H1 (cell line): ENCODE measurements around the gene RBP3. TPM values are rescaled to one million over a fixed set of nuclear protein-coding genes. Genes with fewer than 3 reads are reported as not detected.

Source experiments
- CTCF ChIA-PET: fragments of 300-600 bp; sonication (Branson Sonifier 250); formaldehyde crosslinking; loops from one replicate; lab custom pipeline; 2021; ENCODE audit not compliant: partially characterized antibody; lab: Charles Lee
- POLR2A ChIA-PET: fragments of 300-600 bp; sonication (Branson Sonifier 250); formaldehyde crosslinking; loops from one replicate; lab custom pipeline; 2021; ENCODE audit warnings: inconsistent platforms; ENCODE audit not compliant: partially characterized antibody; lab: Charles Lee
- DNase-seq, 2 experiments: peaks; one replicate each; pipeline versions ENCODE4 v3.0.0 to v3.0.0-alpha.2; 2010 to 2022; ENCODE audit warnings: low spot score in 2 of 2, low read depth in 1 of 2, mixed read lengths in 1 of 2
- FAIRE-seq: peaks from 2 replicates; lab custom pipeline; 2011; peaks lifted over from hg19 to GRCh38; lab: Jason Lieb, UNC
- H2AFZ ChIP-seq: 2 replicates; pipeline ENCODE4 v1.8.1; 2012; ENCODE audit warnings: low read length, inconsistent platforms
- H2AK5ac ChIP-seq: 2 replicates; pipeline ENCODE4 v1.6.1; 2013; ENCODE audit warnings: low read depth, low read length
- H2BK120ac ChIP-seq: replicated peaks from 2 replicates; pipeline ENCODE3; 2013; ENCODE audit warnings: low read depth, low read length, inconsistent platforms
- H2BK12ac ChIP-seq: 2 replicates; pipeline ENCODE4 v1.6.1; 2013; ENCODE audit warnings: low read depth, low read length
- H2BK15ac ChIP-seq: 2 replicates; pipeline ENCODE4 v1.6.1; 2013; ENCODE audit warnings: low read length
- H2BK20ac ChIP-seq: 2 replicates; pipeline ENCODE4 v1.6.1; 2013; ENCODE audit warnings: low read length
- H2BK5ac ChIP-seq: 2 replicates; pipeline ENCODE4 v1.6.1; 2013; ENCODE audit warnings: low read depth, low read length
- H3K14ac ChIP-seq: 2 replicates; pipeline ENCODE4 v1.6.1; 2013; ENCODE audit warnings: inconsistent platforms; ENCODE audit not compliant: insufficient read length
- H3K18ac ChIP-seq: 2 replicates; pipeline ENCODE4 v1.6.1; 2013; ENCODE audit warnings: low read length; ENCODE audit errors: extremely low read depth
- H3K23ac ChIP-seq: 2 replicates; pipeline ENCODE4 v1.6.1; 2013; ENCODE audit warnings: inconsistent platforms; ENCODE audit not compliant: insufficient read length
- H3K23me2 ChIP-seq: 2 replicates; pipeline ENCODE4 v1.6.1; 2013; ENCODE audit warnings: low read depth, low read length
- H3K27ac ChIP-seq: 2 replicates; pipeline ENCODE4 v1.6.1; 2011; ENCODE audit warnings: low read depth, low read length, inconsistent platforms
- H3K27me3 ChIP-seq, 4 experiments: replicated peaks in 1 of 4; 1 replicate in 1 of 4; 2 replicates in 3 of 4; pipeline versions ENCODE4 v1.6.1 to v1.8.1; 2011 to 2013; ENCODE audit warnings: low read length in 3 of 4, mild to moderate bottlenecking in 3 of 4, inconsistent platforms in 2 of 4, mixed read lengths in 2 of 4, moderate library complexity in 1 of 4; ENCODE audit not compliant: control insufficient read depth in 3 of 4, insufficient read depth in 3 of 4; ENCODE audit errors: extremely low read depth in 1 of 4
- H3K36me3 ChIP-seq, 4 experiments: 2 replicates each; pipeline versions ENCODE4 v1.6.1 to v1.8.1; 2011 to 2013; ENCODE audit warnings: mild to moderate bottlenecking in 4 of 4, low read length in 3 of 4, moderate library complexity in 2 of 4, control low read depth in 1 of 4, inconsistent platforms in 1 of 4; ENCODE audit not compliant: insufficient read depth in 4 of 4, control insufficient read depth in 2 of 4
- H3K4ac ChIP-seq: replicated peaks from 2 replicates; pipeline ENCODE3; 2013; ENCODE audit warnings: low read length, low read depth, mixed read lengths, inconsistent platforms; ENCODE audit not compliant: insufficient read length
- H3K4me1 ChIP-seq, 4 experiments: replicated peaks in 1 of 4; 1 replicate in 1 of 4; 2 replicates in 3 of 4; pipeline versions ENCODE4 v1.6.1 to v1.8.1; 2011 to 2013; ENCODE audit warnings: low read length in 3 of 4, inconsistent platforms in 2 of 4, mixed read lengths in 1 of 4; ENCODE audit not compliant: insufficient read depth in 4 of 4, control insufficient read depth in 3 of 4
- H3K4me2 ChIP-seq, 2 experiments: 2 replicates each; pipeline versions ENCODE4 v1.6.1 to v1.8.1; 2011 to 2013; ENCODE audit warnings: low read depth in 2 of 2, low read length in 2 of 2, control low read depth in 1 of 2, inconsistent platforms in 1 of 2, mild to moderate bottlenecking in 1 of 2; ENCODE audit not compliant: insufficient read depth in 1 of 2
- H3K4me3 ChIP-seq, 4 experiments: fragments of 200-600, 300-600 bp in 1 of 4; sonication (generic), shearing (Covaris generic), sonication (Bioruptor Twin) in 1 of 4; 2 replicates each; pipeline versions ENCODE4 v1.5.1 to v1.8.1; 2011 to 2016; ENCODE audit warnings: low read length in 4 of 4, low read depth in 3 of 4, control low read depth in 2 of 4, inconsistent platforms in 2 of 4, mild to moderate bottlenecking in 2 of 4, mixed read lengths in 1 of 4, moderate library complexity in 1 of 4; ENCODE audit not compliant: insufficient read depth in 2 of 4; ENCODE audit errors: extremely low read depth in 1 of 4
- H3K56ac ChIP-seq: replicated peaks from 2 replicates; pipeline ENCODE3; 2013; ENCODE audit warnings: low read depth, mild to moderate bottlenecking, mixed read lengths, low read length, inconsistent platforms; ENCODE audit not compliant: insufficient read length
- H3K79me1 ChIP-seq: 2 replicates; pipeline ENCODE4 v1.6.1; 2013; ENCODE audit warnings: low read depth, low read length, control low read depth
- H3K79me2 ChIP-seq, 2 experiments: 2 replicates each; pipeline versions ENCODE4 v1.6.1 to v1.8.1; 2012 to 2013; ENCODE audit warnings: low read length in 2 of 2, mild to moderate bottlenecking in 2 of 2, inconsistent platforms in 1 of 2; ENCODE audit not compliant: insufficient read depth in 2 of 2, control insufficient read depth in 1 of 2
- H3K9ac ChIP-seq, 4 experiments: replicated peaks in 1 of 4; 1 replicate in 1 of 4; 2 replicates in 3 of 4; pipeline versions ENCODE4 v1.6.1 to v1.8.1; 2011 to 2013; ENCODE audit warnings: low read depth in 3 of 4, low read length in 3 of 4, control low read depth in 2 of 4, mild to moderate bottlenecking in 2 of 4, moderate library complexity in 2 of 4, inconsistent platforms in 1 of 4; ENCODE audit errors: extremely low read depth in 1 of 4
- H3K9me3 ChIP-seq, 2 experiments: 2 replicates each; pipeline versions ENCODE4 v1.6.1 to v1.8.1; 2012 to 2013; ENCODE audit warnings: mild to moderate bottlenecking in 2 of 2, moderate library complexity in 2 of 2, control low read depth in 1 of 2, inconsistent platforms in 1 of 2, low read depth in 1 of 2, low read length in 1 of 2, mixed read lengths in 1 of 2; ENCODE audit not compliant: insufficient read depth in 2 of 2
- H4K20me1 ChIP-seq, 2 experiments: replicated peaks in 1 of 2; 2 replicates each; pipeline versions ENCODE3 to v1.8.1; 2011 to 2013; ENCODE audit warnings: inconsistent platforms in 2 of 2, low read length in 2 of 2, mild to moderate bottlenecking in 1 of 2; ENCODE audit not compliant: insufficient read depth in 2 of 2, control insufficient read depth in 1 of 2
- H4K5ac ChIP-seq: 2 replicates; pipeline ENCODE4 v1.6.1; 2013; ENCODE audit warnings: low read length, low read depth, mixed read lengths, inconsistent platforms; ENCODE audit not compliant: insufficient read length
- H4K8ac ChIP-seq: 2 replicates; pipeline ENCODE4 v1.8.0; 2013; ENCODE audit warnings: mild to moderate bottlenecking, moderate library complexity, low read length, inconsistent platforms; ENCODE audit not compliant: insufficient read depth; ENCODE audit errors: extremely low read depth
- H4K91ac ChIP-seq: replicated peaks from 2 replicates; pipeline ENCODE3; 2013; ENCODE audit warnings: low read length, mixed read lengths, inconsistent platforms; ENCODE audit not compliant: insufficient read length
- CBX5 ChIP-seq: fragments of 300-800, 300-1000 bp; sonication (generic); IDR thresholded peaks from 2 replicates; pipeline ENCODE4 v1.7.1; 2016; ENCODE audit warnings: antibody characterized with exemption, low read length, low read depth
- CHD1 ChIP-seq: IDR thresholded peaks from 2 replicates; pipeline ENCODE4 v1.6.1; 2012; ENCODE audit warnings: low read depth, low read length, improper control_type of control experiment
- EGR1 ChIP-seq: IDR thresholded peaks from 2 replicates; pipeline ENCODE4 v1.6.1; 2011; ENCODE audit warnings: low read depth, low read length, borderline replicate concordance
- PHF8 ChIP-seq: fragments of 200-600 bp; sonication (generic); conservative IDR thresholded peaks from 2 replicates; pipeline ENCODE4 v1.7.1; 2012; ENCODE audit warnings: low read depth, mild to moderate bottlenecking, inconsistent platforms, low read length, moderate library complexity
- SIRT6 ChIP-seq: IDR thresholded peaks from one replicate; pipeline ENCODE4 v1.7.1; 2012; ENCODE audit warnings: low read length, inconsistent platforms
- SRF ChIP-seq: IDR thresholded peaks from 2 replicates; pipeline ENCODE4 v1.6.1; 2011; ENCODE audit warnings: mild to moderate bottlenecking, low read depth, low read length, moderate library complexity
- TEAD4 ChIP-seq: IDR thresholded peaks from 2 replicates; pipeline ENCODE4 v1.6.1; 2012; ENCODE audit warnings: low read depth, low read length, inconsistent platforms, mixed read lengths
- ZNF274 ChIP-seq: IDR thresholded peaks from 2 replicates; pipeline ENCODE4 v1.7.0; 2012; ENCODE audit warnings: low read length, borderline replicate concordance; ENCODE audit errors: extremely low read depth
- WGBS, 2 experiments: shearing (Covaris generic) in 1 of 2; methylation state at CpG; one replicate each; pipeline versions ENCODE4 v1.1.6 to v1.1.7; 2013 to 2015; ENCODE audit warnings: low lambda C conversion rate in 2 of 2, mixed read lengths in 2 of 2, inconsistent platforms in 1 of 2, low coverage in 1 of 2, missing lambda C conversion rate in 1 of 2; ENCODE audit not compliant: insufficient replicate concordance in 2 of 2, insufficient coverage in 1 of 2, insufficient read length in 1 of 2; ENCODE audit errors: extremely low coverage in 1 of 2, missing lambda C conversion rate in 1 of 2; 5-methylcytosine and 5-hydroxymethylcytosine counted together
- polyA plus RNA-seq, 7 experiments: library from polyadenylated mRNA; depleted of rRNA in 3 of 7; stranded (reverse) in 5 of 7; unstranded in 2 of 7; fragments of >200 nt in 5 of 7; fragments of 200-250 nt in 2 of 7; gene quantifications; 1 replicate in 5 of 7; 2 replicates in 1 of 7; 4 replicates in 1 of 7; pipeline versions ENCODE4 v1.2.1 to v1.2.3, GENCODE V29; 2011 to 2013; ENCODE audit warnings: missing spikeins in 2 of 7, mixed read lengths in 2 of 7
- total RNA-seq: library from RNA; stranded (reverse); fragmentation: NEBNext Ultra II Directional; extraction: Animal tissue kit (Norgen Biotek cat#: 25700); gene quantifications from 2 replicates; pipeline ENCODE4 v1.2.1, GENCODE V29; 2021
- TF ChIP-seq, protein P1 (sequence below): IDR thresholded peaks from 2 replicates; pipeline ENCODE4 v1.6.1; 2011; ENCODE audit warnings: low read length, improper control_type of control experiment
- TF ChIP-seq, protein P2 (sequence below): IDR thresholded peaks from 2 replicates; pipeline ENCODE4 v1.6.1; 2012; ENCODE audit warnings: low read length, inconsistent platforms

RBP3 gene
- total and polyA plus RNA-seq, 2 of the 8 experiments (the other 6 are each of a cell fraction or from before 2014, with no cell fraction given), result not detected

DNA sequence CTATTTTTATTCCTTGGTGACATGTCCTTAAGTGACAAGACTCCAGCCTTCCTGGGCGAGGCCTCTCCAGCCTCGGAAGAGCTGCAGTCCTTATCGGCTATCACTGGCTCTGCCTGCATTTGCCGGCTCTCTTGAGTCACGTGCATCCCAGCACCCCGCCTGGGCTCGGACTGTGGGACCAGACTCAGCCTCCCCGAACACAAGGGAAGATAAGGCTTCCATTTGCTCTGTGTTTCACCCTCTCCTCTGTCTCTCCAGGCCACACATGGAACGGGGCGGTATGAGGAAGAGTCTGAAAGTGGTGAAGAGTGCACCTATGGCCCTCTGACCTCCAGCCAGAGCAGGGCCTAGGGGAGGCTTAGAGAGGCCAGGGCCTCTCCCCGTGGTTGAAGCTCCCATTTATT, 21.2 kb upstream of the RBP3 start:
- CTCF ChIA-PET, result interaction anchor here (1.3 kb wide), 1 partner anchor 302 kb away, joined by 4 read pairs; no protein-coding TSS in a partner anchor
- no peaks in the 10 kb centered on the region for H3K9me3 ChIP-seq
- no peak overlapping the region for H2BK15ac ChIP-seq
- no peak overlapping the region for H2BK12ac ChIP-seq
- no peak overlapping the region for H3K56ac ChIP-seq
- H3K23me2 ChIP-seq, result no peaks in the 10 kb centered on the region
- DNase-seq, result no peak
- no peak overlapping the region for H3K14ac ChIP-seq
- POLR2A ChIA-PET, result no interaction called here
- H2BK20ac ChIP-seq, result no peak overlapping the region
- no peak overlapping the region for H4K5ac ChIP-seq
- no peak overlapping the region for H2AFZ ChIP-seq
- H2BK120ac ChIP-seq, result no peak overlapping the region
- no peak overlapping the region for H3K4me3 ChIP-seq
- no peak overlapping the region for H4K8ac ChIP-seq
- 90% methylated on average over 11 of the region's 11 CpGs; no CpG with 5 or more reads in 1 of the 2 experiments for WGBS, 2 experiments
- H3K23ac ChIP-seq, result no peak overlapping the region
- TF ChIP-seq SRF (no peak), EGR1 (no peak), CBX5 (no peak), ZNF274 (no peak), TEAD4 (no peak), SIRT6 (no peak), PHF8 (no peak), CHD1 (no peak)
- TF ChIP-seq, protein P1, sequence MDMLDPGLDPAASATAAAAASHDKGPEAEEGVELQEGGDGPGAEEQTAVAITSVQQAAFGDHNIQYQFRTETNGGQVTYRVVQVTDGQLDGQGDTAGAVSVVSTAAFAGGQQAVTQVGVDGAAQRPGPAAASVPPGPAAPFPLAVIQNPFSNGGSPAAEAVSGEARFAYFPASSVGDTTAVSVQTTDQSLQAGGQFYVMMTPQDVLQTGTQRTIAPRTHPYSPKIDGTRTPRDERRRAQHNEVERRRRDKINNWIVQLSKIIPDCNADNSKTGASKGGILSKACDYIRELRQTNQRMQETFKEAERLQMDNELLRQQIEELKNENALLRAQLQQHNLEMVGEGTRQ, result no peak
- TF ChIP-seq, protein P2, sequence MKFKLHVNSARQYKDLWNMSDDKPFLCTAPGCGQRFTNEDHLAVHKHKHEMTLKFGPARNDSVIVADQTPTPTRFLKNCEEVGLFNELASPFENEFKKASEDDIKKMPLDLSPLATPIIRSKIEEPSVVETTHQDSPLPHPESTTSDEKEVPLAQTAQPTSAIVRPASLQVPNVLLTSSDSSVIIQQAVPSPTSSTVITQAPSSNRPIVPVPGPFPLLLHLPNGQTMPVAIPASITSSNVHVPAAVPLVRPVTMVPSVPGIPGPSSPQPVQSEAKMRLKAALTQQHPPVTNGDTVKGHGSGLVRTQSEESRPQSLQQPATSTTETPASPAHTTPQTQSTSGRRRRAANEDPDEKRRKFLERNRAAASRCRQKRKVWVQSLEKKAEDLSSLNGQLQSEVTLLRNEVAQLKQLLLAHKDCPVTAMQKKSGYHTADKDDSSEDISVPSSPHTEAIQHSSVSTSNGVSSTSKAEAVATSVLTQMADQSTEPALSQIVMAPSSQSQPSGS, result no peak
- no peaks in the 10 kb centered on the region for H3K4me1 ChIP-seq
- H3K79me2 ChIP-seq, result no peaks in the 10 kb centered on the region
- no peak overlapping the region for H3K4ac ChIP-seq
- H3K27me3 ChIP-seq, result no peaks in the 10 kb centered on the region; a peak in 1 of 7 replicates
- FAIRE-seq, result no peak
- H3K4me2 ChIP-seq, result no peak overlapping the region
- H2BK5ac ChIP-seq, result no peak overlapping the region
- H2AK5ac ChIP-seq, result no peak overlapping the region
- no peak overlapping the region; the same call in 1 of the 2 replicates for H3K18ac ChIP-seq
- no peaks in the 10 kb centered on the region; a peak in 1 of 8 replicates for H3K36me3 ChIP-seq
- H4K91ac ChIP-seq, result no peak overlapping the region
- H3K79me1 ChIP-seq, result no peaks in the 10 kb centered on the region
- no peak overlapping the region for H3K9ac ChIP-seq
- no peak overlapping the region for H3K27ac ChIP-seq
- H4K20me1 ChIP-seq, result peaks cover 0 to 4% of the 10 kb centered on the region in 2 experiments
